GM12878 (cell line): ENCODE data around the gene NAV1. TPM values are rescaled to one million over a fixed set of nuclear protein-coding genes. Genes with fewer than 3 reads are reported as not detected.

Experiments used
- BCL3 ChIP-seq: IDR thresholded peaks from 2 replicates; pipeline ENCODE4 v1.6.1; 2011; ENCODE audit warnings: borderline replicate concordance, low read depth, mild to moderate bottlenecking, moderate library complexity, low read length; ENCODE audit not compliant: insufficient read depth, poor library complexity, severe bottlenecking
- CEBPZ ChIP-seq: fragments of 150-350 bp; IDR thresholded peaks from 2 replicates; pipeline ENCODE4 v1.6.1; 2016; ENCODE audit warnings: low read depth, low read length
- EZH2 ChIP-seq: IDR thresholded peaks from 2 replicates; pipeline ENCODE4 v1.6.1; 2012; ENCODE audit warnings: low read depth, mild to moderate bottlenecking, control low read depth, inconsistent platforms, low read length, borderline replicate concordance; ENCODE audit not compliant: control insufficient read depth
- NR2F1 ChIP-seq: fragments of 450-650 bp; conservative IDR thresholded peaks from 2 replicates; pipeline ENCODE4 v1.6.1; 2017; ENCODE audit warnings: mild to moderate bottlenecking
- SMAD5 ChIP-seq: IDR thresholded peaks from 2 replicates; pipeline ENCODE4 v1.6.1; 2016; ENCODE audit warnings: antibody characterized with exemption, low read depth
- STAT3 ChIP-seq: IDR thresholded peaks from 2 replicates; pipeline ENCODE4 v1.6.1; 2011; ENCODE audit warnings: low read depth, low read length, improper control_type of control experiment
- polyA plus RNA-seq, 11 experiments: library from polyadenylated mRNA; depleted of rRNA in 4 of 11; unstranded in 6 of 11; stranded (reverse) in 5 of 11; fragments of >200 nt; fragmentation: Nextera tagmentation in 4 of 11; fragmentation: Illumina TruSeq in 1 of 11; extraction: Ambion mirVana in 4 of 11; extraction: Trizol in 1 of 11; gene quantifications; 1 replicate in 1 of 11; 2 replicates in 10 of 11; pipeline versions ENCODE4 v1.2.1 to v1.2.3, GENCODE V29; 2011 to 2016; ENCODE audit warnings: inconsistent platforms in 2 of 11, missing spikeins in 2 of 11, low read depth in 1 of 11
- total RNA-seq, 4 experiments: library from RNA; depleted of rRNA in 3 of 4; stranded (reverse); fragments of >200 nt in 3 of 4; fragmentation: Illumina TruSeq in 1 of 4; extraction: Trizol in 1 of 4; gene quantifications; 2 replicates each; pipeline versions ENCODE4 v1.2.1 to v1.2.3, GENCODE V29; 2013 to 2021

The NAV1 gene
- total and polyA plus RNA-seq, 10 of the 15 experiments (the other 5 are each of a cell fraction or from before 2014, with no cell fraction given), result 0.04 to 1.3 (median 0.36) TPM

GRCh38 chr1:201508809-201509208 is 30.1 kb upstream of the NAV1 start (continued):
- TF ChIP-seq CEBPZ (no peak), BCL3 (no peak), SMAD5 (no peak), STAT3 (no peak), EZH2 (no peak), NR2F1 (no peak)
